CD4-positive, alpha-beta T cell (primary cell): ENCODE results near the gene FADD. TPM values are rescaled to one million over a fixed set of nuclear protein-coding genes. Genes with fewer than 3 reads are reported as not detected.

Experiments
- ATAC-seq: fragments of 200-7000 bp; cut with Tn5 transposase; one replicate; pipeline ENCODE4 v1.10.0; 2022; ENCODE audit warnings: mild to moderate bottlenecking; ENCODE audit not compliant: poor library complexity
- CTCF ChIA-PET: fragments of 350-600 bp; sonication (Branson Sonifier 250); formaldehyde crosslinking; loops from one replicate; lab custom pipeline; 2021; ENCODE audit warnings: antibody characterized with exemption, inconsistent platforms; lab: Charles Lee
- POLR2A ChIA-PET: fragments of 350-600 bp; sonication (Branson Sonifier 250); formaldehyde crosslinking; loops from one replicate; lab custom pipeline; 2021; ENCODE audit warnings: antibody characterized with exemption, inconsistent platforms; lab: Charles Lee
- DNase-seq, 14 experiments: peaks; one replicate each; pipeline ENCODE4 v3.0.0-alpha.2; 2013 to 2020; ENCODE audit warnings: mixed read lengths in 2 of 14
- H3K27ac ChIP-seq, 2 donors: one replicate each; pipeline versions ENCODE4 v1.5.1 to v1.7.0; 2013; ENCODE audit warnings: low read length in 2 of 2, low read depth in 1 of 2, mild to moderate bottlenecking in 1 of 2
- H3K27me3 ChIP-seq, 2 experiments: 1 replicate in 1 of 2; 2 replicates in 1 of 2; pipeline versions ENCODE4 v1.6.1 to v1.7.0; 2013; ENCODE audit warnings: low read length in 2 of 2, control low read depth in 1 of 2, mild to moderate bottlenecking in 1 of 2, moderate library complexity in 1 of 2; ENCODE audit not compliant: insufficient read depth in 2 of 2, control insufficient read depth in 1 of 2
- H3K36me3 ChIP-seq: one replicate; pipeline ENCODE4 v1.6.1; 2013; ENCODE audit warnings: low read length, control low read depth; ENCODE audit not compliant: insufficient read depth
- H3K4me1 ChIP-seq: one replicate; pipeline ENCODE4 v1.6.1; 2013; ENCODE audit warnings: low read length, control low read depth; ENCODE audit not compliant: insufficient read depth
- H3K4me3 ChIP-seq: one replicate; pipeline ENCODE4 v1.5.1; 2013; ENCODE audit warnings: mild to moderate bottlenecking, low read length, moderate library complexity
- H3K9me3 ChIP-seq, 2 experiments: 1 replicate in 1 of 2; 2 replicates in 1 of 2; pipeline versions ENCODE4 v1.6.1 to v1.7.0; 2013; ENCODE audit warnings: low read length in 2 of 2, mild to moderate bottlenecking in 2 of 2, control low read depth in 1 of 2, moderate library complexity in 1 of 2; ENCODE audit not compliant: control insufficient read depth in 1 of 2, insufficient read depth in 1 of 2
- H3K27ac Mint-ChIP-seq: one replicate; pipeline ENCODE4 v1.8.0; 2020; ENCODE audit warnings: mixed read lengths
- H3K27me3 Mint-ChIP-seq: one replicate; pipeline ENCODE4 v1.8.0; 2021; ENCODE audit warnings: mixed read lengths
- H3K36me3 Mint-ChIP-seq: one replicate; pipeline ENCODE4 v1.8.0; 2021; ENCODE audit warnings: low read depth, mixed read lengths
- H3K4me1 Mint-ChIP-seq: one replicate; pipeline ENCODE4 v1.8.0; 2021; ENCODE audit warnings: low read depth, mixed read lengths
- H3K4me3 Mint-ChIP-seq: one replicate; pipeline ENCODE4 v1.8.0; 2020; ENCODE audit warnings: mild to moderate bottlenecking, mixed read lengths
- H3K9me3 Mint-ChIP-seq: one replicate; pipeline ENCODE4 v1.8.0; 2020; ENCODE audit warnings: mixed read lengths
- CTCF ChIP-seq: fragments of 200-600 bp; IDR thresholded peaks from one replicate; pipeline ENCODE4 v1.8.0; 2022; ENCODE audit warnings: antibody characterized with exemption, mild to moderate bottlenecking
- intact Hi-C, 2 experiments: fragments of 100-400 bp; cut with DNase I in 1 of 2; cut with micrococcal nuclease in 1 of 2; formaldehyde crosslinking; loops; one replicate each; pipeline versions ENCODE4 v1.15.1 to v1.9.0; 2023 to 2025; cut with DNase I, micrococcal nuclease
- total RNA-seq, 174 experiments: library from RNA in 2 of 174; stranded (reverse) in 2 of 174; gene quantifications; one replicate each; pipeline ENCODE4 v1.2.3 and lab custom pipeline; 2021 to 2026

Gene FADD
- total RNA-seq, 2 experiments from 2014 or later, result 14.5 to 16.5 TPM

DNA sequence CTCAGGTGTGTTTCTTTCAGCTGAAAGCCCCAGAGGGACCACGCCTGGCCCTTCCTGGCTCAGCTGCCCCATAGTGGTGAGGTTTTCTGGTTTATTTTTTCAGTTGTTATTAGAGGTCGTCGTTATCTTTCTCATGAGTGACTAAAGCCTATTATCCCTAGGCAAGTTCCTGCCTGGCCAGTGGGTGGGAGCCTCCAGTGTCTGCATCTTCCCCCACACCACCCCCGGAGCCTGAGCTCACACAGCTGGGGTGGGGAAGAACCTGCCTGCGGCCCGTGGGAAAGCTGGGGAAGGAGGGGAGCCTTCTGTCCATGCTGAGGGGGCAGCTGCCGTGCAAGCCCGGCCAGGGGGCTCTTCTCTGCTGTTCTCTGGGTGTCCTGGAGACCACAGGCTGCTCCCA is 43.1 kb downstream of the FADD start:
- no peak overlapping the region for H3K27ac Mint-ChIP-seq
- POLR2A ChIA-PET, result no interaction called here

DNA sequence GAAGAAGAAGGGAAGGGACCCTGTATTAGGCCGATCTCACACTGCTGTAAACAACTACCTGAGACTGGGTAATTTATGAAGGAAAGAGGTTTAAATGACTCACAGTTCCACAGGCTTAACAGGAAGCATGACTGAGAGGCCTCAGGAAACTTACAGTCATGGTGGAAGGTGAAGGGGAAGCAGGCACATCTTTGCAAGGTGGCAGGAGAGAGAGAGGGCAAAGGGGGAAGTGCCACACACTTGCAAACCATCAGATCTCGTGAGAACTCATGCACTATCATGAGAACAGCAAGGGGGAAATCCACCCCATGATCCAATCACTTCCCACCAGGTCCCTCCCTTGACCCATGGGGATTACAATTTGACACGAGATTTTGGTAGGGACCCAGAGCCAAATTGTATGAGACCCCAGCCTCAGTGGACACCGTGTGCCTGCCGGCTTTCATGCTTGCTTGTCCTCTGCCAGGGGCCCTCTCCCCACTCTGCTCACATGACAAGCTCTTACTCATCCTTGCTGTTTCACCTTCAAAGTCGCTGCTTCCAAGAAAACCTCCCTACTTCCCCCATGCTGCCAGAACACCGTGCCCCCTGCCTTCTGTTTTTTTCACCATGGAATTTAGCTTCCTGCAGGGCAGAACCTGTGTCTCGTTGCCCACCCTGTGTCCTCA is 44.1 kb downstream of the FADD start:
- no peaks in the 10 kb centered on the region for H3K4me1 ChIP-seq
- no peak for TF ChIP-seq CTCF

More for the DNA sequence above, 43.1 kb downstream of the FADD start:
- no peak overlapping the region for H3K27ac ChIP-seq
- no peak overlapping the region for H3K4me3 Mint-ChIP-seq
- CTCF ChIA-PET, result no interaction called here
- ATAC-seq, result no peak
- H3K27me3 ChIP-seq, result no peaks in the 10 kb centered on the region
- no peak overlapping the region for H3K4me3 ChIP-seq
- peaks cover 8% of the 10 kb centered on the region for H3K27me3 Mint-ChIP-seq
- no peak for TF ChIP-seq CTCF
- no peaks in the 10 kb centered on the region for H3K36me3 ChIP-seq
- DNase-seq, result no peak
- no peaks in the 10 kb centered on the region for H3K9me3 ChIP-seq
- no peaks in the 10 kb centered on the region for H3K9me3 Mint-ChIP-seq
- no peaks in the 10 kb centered on the region for H3K36me3 Mint-ChIP-seq
- no peaks in the 10 kb centered on the region for H3K4me1 Mint-ChIP-seq
- H3K4me1 ChIP-seq, result no peaks in the 10 kb centered on the region
- intact Hi-C loops, result no loop called here

DNA sequence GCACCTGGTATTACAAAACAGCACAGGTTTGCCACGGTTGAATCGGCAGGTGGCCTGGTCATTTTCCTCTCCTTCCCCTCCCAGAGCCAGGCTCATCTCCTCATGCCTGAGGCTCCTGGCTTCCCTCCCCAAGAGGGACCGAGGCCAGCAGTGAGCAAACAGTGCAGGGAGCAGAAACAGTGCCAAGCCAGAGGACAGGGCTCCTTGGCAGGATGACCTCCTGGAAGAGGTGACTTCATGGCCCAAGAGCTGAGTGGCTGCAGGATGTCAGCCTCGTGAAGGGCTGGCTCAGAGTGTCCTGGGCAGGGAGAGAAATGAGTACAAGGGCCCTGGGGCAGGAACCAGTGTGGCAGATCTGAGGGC is 44.6 kb downstream of the FADD start:
- Mint-ChIP-seq H3K27me3 (peaks cover 8% of the 10 kb centered on the region), H3K4me1 (no peaks in the 10 kb centered on the region), H3K36me3 (no peaks in the 10 kb centered on the region), H3K9me3 (no peaks in the 10 kb centered on the region), H3K4me3 (no peak overlapping the region), H3K27ac (no peak overlapping the region)
- no peaks in the 10 kb centered on the region for H3K27me3 ChIP-seq
- intact Hi-C loops, result no loop called here
- no peaks in the 10 kb centered on the region for H3K4me1 ChIP-seq
- CTCF ChIA-PET, result no interaction called here
- no peak for DNase-seq
- no peaks in the 10 kb centered on the region for H3K9me3 ChIP-seq
- POLR2A ChIA-PET, result no interaction called here
- no peak overlapping the region for H3K4me3 ChIP-seq
- ATAC-seq, result no peak
- H3K36me3 ChIP-seq, result no peaks in the 10 kb centered on the region
- no peak for TF ChIP-seq CTCF
- H3K27ac ChIP-seq, result no peak overlapping the region

More for the DNA sequence above, 44.1 kb downstream of the FADD start:
- intact Hi-C loops, result no loop called here
- no peaks in the 10 kb centered on the region for H3K27me3 ChIP-seq
- Mint-ChIP-seq H3K4me1 (no peaks in the 10 kb centered on the region), H3K9me3 (no peaks in the 10 kb centered on the region), H3K36me3 (no peaks in the 10 kb centered on the region), H3K27ac (no peak overlapping the region), H3K4me3 (no peak overlapping the region), H3K27me3 (peaks cover 8% of the 10 kb centered on the region)
- H3K27ac ChIP-seq, result no peak overlapping the region
- H3K36me3 ChIP-seq, result no peaks in the 10 kb centered on the region
- ATAC-seq, result no peak
- ChIA-PET POLR2A (no interaction called here), CTCF (no interaction called here)
- no peak for DNase-seq
- H3K9me3 ChIP-seq, result no peaks in the 10 kb centered on the region
- no peak overlapping the region for H3K4me3 ChIP-seq
